Measurements from ENCODE around the gene PRKCE.

Gene PRKCE

DNA sequence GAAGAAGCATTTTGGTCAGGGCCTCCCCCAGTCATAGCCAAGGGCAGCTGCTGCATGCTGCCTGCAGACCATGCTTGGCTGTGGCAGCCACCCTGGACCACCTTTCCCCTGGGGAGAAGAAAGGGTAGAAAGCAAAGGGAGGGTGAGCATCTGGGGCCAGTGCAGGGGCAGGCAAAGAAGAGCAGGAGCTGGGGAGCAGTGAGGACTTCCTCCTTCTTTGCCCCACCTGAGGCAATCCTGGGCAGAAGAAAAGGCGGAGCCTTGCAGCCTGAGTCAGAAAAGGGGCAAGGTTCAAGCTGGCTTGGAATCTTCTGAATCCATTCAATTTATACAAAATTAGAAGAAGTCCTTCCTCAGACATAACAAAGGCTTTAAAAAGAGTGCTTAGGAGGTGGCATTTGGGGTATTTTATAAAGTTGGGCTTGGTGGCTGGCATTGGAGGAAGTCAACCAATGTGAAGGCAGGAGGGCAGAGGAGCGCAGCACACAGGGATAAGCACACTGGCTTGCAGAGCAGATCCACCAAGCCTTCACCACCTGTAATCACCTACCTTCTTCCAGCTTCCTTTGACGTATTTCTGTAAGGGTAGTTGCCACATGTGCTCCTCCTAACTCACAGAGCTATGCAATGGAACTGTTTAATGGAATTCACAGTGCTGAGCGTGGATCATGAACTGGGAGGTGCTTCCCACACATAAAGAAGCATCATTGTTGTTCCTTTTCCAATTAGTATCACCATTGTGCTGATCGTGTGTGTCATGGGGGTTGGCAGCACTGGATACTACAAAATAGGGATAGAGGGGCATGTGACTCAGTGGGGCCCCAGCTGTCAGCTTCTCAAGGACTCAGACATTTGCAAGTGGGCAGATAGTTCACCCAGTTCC, 491.3 kb downstream of the PRKCE start:
- no peak for DNase-seq (ENCODE audit: low read depth, low spot score)

DNA sequence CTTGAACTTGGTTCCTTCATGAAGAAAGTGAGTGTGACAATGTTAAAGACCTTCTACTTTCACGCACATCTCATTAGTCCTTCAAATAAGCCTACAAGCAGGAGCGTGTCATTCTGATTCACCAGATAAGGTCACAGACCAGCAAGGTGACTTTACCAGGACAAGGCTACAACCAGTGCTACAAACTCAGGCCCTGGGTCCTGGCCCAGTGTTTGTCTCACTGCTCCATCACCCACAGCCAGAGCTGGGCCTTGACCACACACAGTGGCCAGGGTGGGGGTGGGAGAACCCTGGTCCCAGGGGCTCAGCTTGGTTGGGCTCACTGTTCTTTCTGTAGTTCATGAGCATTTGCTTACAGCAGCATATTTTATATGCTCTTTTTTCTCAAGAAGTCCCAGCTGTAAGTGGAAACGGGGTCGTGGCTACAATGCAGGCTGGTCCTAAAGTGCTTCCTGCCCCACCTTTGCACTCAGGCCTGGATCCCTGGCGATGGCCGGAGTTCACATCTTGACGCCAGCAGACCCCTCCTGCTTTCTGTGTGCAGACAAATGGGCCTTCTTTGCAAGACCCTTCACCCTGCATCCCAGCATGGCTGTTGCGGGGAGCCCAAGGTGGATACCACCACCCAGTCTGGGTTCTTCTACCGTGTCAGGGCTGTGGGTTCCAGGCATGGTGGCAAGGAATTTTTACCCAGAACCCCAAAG, 492.1 kb downstream of the PRKCE start:
- no peak for DNase-seq (ENCODE audit: low read depth, low spot score)

GRCh38 chr2:46144133-46144800, 492.8 kb downstream of the PRKCE start:
- no peak for DNase-seq (ENCODE audit: low read depth, low spot score)

DNA sequence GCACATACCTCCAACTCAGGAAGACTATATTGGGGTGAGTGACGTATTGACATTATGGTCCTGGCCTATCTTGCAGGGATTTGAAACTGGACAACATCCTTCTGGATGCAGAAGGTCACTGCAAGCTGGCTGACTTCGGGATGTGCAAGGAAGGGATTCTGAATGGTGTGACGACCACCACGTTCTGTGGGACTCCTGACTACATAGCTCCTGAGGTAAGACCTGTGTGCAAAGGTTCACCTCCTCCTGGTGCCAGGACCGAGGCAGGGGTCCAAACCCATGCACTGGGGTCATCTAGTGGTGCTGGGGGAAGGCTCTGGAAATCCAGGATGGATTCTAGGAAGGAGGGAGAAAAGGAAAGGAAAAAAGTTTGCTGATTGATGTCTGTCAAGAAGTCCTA, 493.5 kb downstream of the PRKCE start:
- DNase-seq (ENCODE audit: low read depth, low spot score): no peak

DNA sequence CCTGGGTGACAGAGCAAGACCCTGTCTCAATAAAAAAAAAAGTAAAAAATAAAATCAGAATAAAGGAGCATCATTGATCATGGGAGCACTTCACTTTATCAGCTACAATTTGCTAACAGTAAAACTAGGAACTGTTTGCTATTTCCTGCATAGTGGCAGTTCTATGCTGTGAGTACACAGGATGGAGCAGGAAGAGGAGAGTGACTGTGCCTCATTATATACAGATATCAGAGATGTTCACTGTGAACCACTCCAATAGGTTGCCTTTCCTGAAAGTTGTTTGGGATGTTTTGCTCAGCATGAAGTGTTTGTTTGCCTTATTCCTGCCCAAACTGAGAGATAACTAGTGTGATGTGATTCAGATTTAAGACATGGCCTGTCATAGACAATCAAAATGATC, 494.4 kb downstream of the PRKCE start:
- DNase-seq (ENCODE audit: low read depth, low spot score): no peak

DNA sequence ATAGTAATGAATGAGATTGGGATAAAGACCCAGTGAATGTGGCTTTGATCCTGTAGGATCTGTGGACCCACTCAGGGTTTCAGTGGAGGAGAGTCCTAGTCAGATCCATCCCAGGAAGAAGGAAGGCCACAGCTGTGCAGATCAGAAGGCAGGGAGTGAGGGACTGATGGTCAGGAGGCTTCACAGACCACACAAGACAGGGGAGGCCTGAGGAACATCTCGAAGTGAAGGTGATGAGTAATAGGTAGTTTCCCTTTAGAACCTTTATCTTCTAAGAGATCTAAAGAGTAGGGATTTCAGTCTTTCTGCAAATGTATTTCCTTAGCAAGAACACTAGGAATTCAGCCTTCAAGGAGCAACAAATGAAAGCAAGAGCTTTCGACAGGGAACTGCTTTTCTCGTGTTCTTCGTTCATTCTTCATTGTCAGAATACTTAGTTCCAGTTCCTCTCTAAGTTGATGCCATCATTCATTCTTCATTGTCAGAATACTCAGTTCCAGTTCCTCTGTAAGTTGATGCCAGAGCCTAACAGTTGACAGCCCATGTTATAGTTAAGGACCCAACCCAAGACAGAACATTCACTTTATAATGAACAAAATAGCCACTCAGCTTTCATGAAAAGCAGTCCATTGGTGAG, 495.5 kb downstream of the PRKCE start:
- no peak for DNase-seq (ENCODE audit: low read depth, low spot score)

DNA sequence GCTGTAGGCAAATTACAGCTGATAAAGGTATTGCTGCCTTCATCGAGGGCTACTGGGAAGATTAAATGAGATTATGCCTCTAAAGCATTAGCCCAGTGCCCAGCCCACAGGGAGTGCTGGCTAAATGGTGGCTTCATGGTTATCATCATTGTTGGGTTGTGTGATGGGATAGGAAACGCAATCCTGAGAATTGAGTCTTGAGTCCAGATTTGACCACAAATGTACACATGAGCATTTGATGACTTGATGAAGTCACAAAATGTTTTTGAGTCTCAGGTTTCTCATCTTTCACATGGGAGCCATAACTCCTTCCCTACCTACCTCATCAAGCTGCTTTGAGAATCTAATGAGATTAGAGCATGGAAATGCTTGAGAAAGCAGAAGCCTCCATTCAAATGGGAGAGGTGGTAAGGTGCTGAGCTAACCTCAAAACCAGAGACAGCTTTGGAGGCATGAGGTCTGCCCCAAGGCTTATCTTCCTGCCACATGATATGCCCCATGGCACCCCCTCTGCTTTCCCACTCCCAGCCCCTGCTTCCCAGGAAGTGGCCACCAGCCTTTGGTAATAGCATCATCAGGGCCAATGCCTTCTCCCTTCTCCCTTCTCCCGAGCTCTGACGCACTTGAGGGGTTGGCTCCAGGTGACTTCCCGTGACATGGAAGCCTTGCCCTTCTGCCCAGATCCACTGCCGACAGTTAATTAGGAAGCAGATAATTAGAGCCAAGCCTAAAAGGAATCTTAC, 496.3 kb downstream of the PRKCE start:
- DNase-seq (ENCODE audit: low read depth, low spot score): no peak

GRCh38 chr2:46148369-46148736, 496.9 kb downstream of the PRKCE start:
- no peak for DNase-seq (ENCODE audit: low read depth, low spot score)

DNA sequence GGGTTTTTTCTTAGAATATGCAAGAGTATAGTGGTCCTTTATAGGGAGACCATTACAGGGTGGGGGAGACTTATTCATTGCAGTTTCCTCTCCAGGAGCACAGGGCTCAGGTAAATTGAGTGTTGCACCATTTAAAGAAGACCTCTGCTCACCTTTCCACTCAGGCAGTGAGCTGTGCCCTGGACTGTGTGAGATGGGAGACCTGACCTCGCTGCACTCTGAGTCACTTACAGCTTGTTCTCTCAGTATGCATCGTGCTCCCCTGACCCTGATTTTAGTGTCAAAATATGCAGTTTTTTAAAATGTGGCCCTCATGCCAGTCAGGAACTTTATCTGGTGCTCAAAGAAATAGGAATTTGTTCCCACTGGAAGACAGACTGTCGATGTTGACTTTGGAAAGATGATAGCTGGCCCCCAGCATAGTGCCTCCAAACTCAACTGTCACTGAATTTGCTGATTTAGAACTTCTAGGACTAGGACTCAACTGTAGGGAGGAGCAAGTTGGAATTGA, 499.0 kb downstream of the PRKCE start:
- DNase-seq (ENCODE audit: low read depth, low spot score): no peak

GRCh38 chr2:46151577-46151976, 500.1 kb downstream of the PRKCE start:
- no peak for DNase-seq (ENCODE audit: low read depth, low spot score)

DNA sequence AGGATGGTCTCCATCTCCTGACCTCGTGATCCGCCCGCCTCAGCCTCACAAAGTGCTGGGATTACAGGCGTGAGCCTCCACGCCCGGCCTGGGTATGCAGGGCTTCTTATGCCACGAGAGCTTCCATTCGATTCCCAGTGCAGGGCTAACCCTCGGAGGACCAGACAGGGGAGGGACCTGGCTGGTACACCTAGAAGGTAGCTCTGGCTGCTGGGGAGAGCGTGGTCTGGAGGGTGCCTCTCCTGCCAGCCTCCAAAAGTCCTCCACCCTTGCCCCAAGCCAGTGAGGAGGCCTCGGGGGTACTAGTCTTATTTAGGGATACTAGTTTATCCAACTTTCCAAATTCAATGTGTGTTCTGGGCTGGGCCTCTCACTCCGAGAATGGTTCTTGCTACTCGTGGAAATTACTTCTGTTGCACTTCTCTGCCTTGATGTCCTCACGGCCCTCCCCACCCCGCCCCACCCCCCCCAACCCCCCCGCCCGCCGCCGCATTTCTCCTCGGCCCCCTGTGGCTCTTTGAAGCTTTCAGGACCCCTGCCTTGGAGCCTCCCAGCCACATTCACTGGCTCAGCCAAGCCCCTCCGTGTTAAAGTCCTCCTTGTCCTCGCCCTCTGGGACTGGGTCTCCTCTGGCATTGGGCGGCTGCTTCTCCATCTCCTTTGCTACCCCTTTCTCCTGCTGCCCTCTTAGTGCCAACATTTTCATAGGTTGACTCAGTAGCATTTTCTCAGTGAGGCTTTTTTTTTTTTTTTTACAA, 502.7 kb downstream of the PRKCE start:
- DNase-seq (ENCODE audit: low read depth, low spot score): no peak

- DNase-seq (ENCODE audit: low read depth, low spot score): no peak
Measured at GRCh38 chr2:46157072-46157965, 505.8 kb downstream of the PRKCE start.

- no peak for DNase-seq (ENCODE audit: low read depth, low spot score)
Measured at GRCh38 chr2:46157966-46158310, 506.5 kb downstream of the PRKCE start.

DNA sequence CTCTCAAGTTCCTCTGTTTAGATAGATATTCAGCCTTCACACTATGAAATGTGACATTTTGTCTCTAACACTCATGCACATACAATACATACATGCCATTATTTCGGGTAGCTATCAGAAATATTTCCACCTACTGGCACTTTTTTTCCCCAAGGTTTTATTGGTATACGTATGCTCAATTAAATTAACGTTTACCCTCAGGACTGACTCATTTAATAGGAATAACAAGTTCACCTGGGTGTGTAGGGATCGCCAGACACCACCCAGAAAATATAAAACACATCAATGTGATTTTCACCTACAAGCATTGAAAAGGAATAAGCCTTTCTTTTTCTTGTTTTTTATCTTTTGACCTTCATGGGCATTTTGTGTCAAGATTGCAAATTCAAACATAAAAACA, 507.2 kb downstream of the PRKCE start:
- DNase-seq (ENCODE audit: low read depth, low spot score): no peak

DNA sequence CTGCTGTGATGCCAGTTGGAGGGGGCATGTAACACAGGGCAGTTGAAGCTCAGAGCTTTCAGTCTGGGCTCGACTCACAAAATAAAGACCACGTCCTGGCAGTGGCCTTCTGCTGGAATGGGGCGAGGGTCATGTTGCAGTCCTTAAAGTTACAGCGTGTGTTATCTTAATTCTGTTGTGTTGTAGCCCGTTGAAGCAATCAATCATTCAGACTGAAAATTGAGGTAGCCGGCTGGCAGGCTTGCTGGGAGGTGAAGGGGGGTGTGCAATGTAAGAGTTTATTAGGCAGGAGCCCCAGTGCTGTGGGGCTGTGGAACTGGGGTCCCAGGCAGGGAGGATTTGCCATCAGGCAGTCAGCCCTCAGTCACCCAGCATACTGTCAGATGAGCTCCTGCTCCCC, 508.9 kb downstream of the PRKCE start:
- no peak for DNase-seq (ENCODE audit: low read depth, low spot score)

DNA sequence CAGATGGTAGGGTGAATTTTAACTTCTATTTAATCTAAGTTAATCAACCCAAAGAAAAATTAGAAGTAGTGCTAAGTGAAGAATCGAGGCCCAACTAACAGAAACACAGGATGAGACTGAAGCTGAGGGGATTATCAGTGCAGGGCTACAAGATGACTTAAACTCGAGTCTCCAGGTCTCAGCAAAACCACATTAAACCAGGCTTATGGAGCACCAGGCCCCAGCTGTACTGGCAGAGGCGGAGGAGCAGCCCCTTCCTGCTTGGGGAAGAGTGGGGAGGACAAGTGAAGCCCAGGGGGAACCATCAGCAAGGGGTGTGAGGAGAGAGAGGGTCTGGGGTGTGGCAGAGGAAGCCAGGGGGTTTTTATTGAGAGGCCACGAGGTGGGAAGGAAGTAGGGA, 509.8 kb downstream of the PRKCE start:
- no peak for DNase-seq (ENCODE audit: low read depth, low spot score)

DNA sequence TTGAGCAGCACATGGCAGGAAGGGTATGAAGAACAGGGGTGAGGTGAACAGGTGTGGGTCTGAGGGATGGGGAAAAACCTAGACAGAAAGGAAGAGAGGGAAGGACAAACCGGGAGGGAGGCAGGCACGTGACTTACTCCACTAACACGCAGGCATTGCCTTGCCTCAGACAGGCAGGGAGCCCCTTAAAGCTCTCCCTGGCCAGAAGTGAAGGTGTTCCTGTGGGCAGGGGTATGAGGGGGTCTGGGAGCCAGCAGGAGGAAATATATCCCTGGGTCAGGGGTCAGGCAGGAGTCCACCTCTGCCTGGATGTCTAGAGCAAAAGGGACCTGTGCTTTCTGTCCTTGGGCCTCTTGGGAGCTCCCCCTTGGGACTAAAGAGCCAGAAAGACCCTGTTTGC, 510.4 kb downstream of the PRKCE start:
- DNase-seq (ENCODE audit: low read depth, low spot score): no peak

GRCh38 chr2:46162329-46163097, 511.0 kb downstream of the PRKCE start:
- DNase-seq (ENCODE audit: low read depth, low spot score): no peak

GRCh38 chr2:46163098-46163430, 511.6 kb downstream of the PRKCE start:
- no peak for DNase-seq (ENCODE audit: low read depth, low spot score)

Data from activated CD4-positive, CD25-positive, alpha-beta regulatory T cell treated with anti-CD3 and anti-CD28 coated beads, Interleukin-2, amount 50 U/mL, for 16 hours (primary cell).